ENCODE results near the gene CDKN2B-AS1.

The CDKN2B-AS1 gene

GRCh38 chr9:22146604-22147003 lies 152.0 kb downstream of the CDKN2B-AS1 start (continued):
- TF ChIP-seq ZBTB11 (tag by site-specific recombination; conservative IDR thresholded peaks at IDR 0.05; ENCODE audit: low read depth), result no peak
- TF ChIP-seq ZNF692 (tag by site-specific recombination; IDR thresholded peaks at IDR 0.05), result no peak

GRCh38 chr9:22147813-22148527 lies 153.4 kb downstream of the CDKN2B-AS1 start:
- POLR2A ChIA-PET, result interaction anchor here (1.3 kb wide), 1 partner anchor 14 kb away, joined by 3 read pairs; no protein-coding TSS in a partner anchor
- no peaks in the 10 kb centered on the region for H3K36me3 ChIP-seq (ENCODE audit: control insufficient read depth in 2 of 2, insufficient read depth in 1 of 2, low read length in 2 of 2)
- H3K27ac ChIP-seq (ENCODE audit: extremely low read depth, low read depth, low read length), result no peak overlapping the region
- no peaks in the 10 kb centered on the region for H3K9me3 ChIP-seq (ENCODE audit: control insufficient read depth, insufficient read depth, low read depth, low read length)
- H3K4me3 ChIP-seq (ENCODE audit: low read depth, low read length), result no peak overlapping the region
- no peak for TF ChIP-seq ZXDB (tag by site-specific recombination; IDR thresholded peaks at IDR 0.05)
- TF ChIP-seq SP7 (tag by site-specific recombination; IDR thresholded peaks at IDR 0.05), result peak; percentile 56; the same call in 1 of the 2 replicates
- no peak for TF ChIP-seq ZBTB10 (tag by site-specific recombination; IDR thresholded peaks at IDR 0.05)
- 0 out of 2 replicates have a peak, but pooled peaks have one; percentile 30 for TF ChIP-seq ZNF629 (tag by site-specific recombination; IDR thresholded peaks at IDR 0.05)
- peak; percentile 71 for TF ChIP-seq ZFHX2 (tag by site-specific recombination; conservative IDR thresholded peaks at IDR 0.05)
- peaks cover 2% of the 10 kb centered on the region; the same call in 1 of the 2 replicates for H3K4me1 ChIP-seq (ENCODE audit: control insufficient read depth, insufficient read depth, low read length)
- CTCF ChIA-PET, result interaction anchor here (0.6 to 3.8 kb wide), 8 partner anchors 11 to 334 kb away, joined by 3 to 24 read pairs (median 4); no protein-coding TSS in a partner anchor

- Histone ChIP-seq H3K36me3 (ENCODE audit: control insufficient read depth in 2 of 2, insufficient read depth in 1 of 2, low read length in 2 of 2) (no peaks in the 10 kb centered on the region), H3K4me3 (ENCODE audit: low read depth, low read length) (no peak overlapping the region), H3K9me3 (ENCODE audit: control insufficient read depth, insufficient read depth, low read depth, low read length) (no peaks in the 10 kb centered on the region), H3K27ac (ENCODE audit: extremely low read depth, low read depth, low read length) (no peak overlapping the region), H3K4me1 (ENCODE audit: control insufficient read depth, insufficient read depth, low read length) (peaks cover 2% of the 10 kb centered on the region; the same call in 1 of the 2 replicates)
- CTCF ChIA-PET, result interaction anchor here (1.2 to 3.8 kb wide), 3 partner anchors 29 to 90 kb away, joined by 3 to 24 read pairs (median 3); no protein-coding TSS in a partner anchor
- POLR2A ChIA-PET, result no interaction called here
- TF ChIP-seq ZSCAN30 (tag by site-specific recombination; IDR thresholded peaks at IDR 0.05) (no peak), ZSCAN18 (tag by site-specific recombination; IDR thresholded peaks at IDR 0.05) (no peak), ELK4 (IDR thresholded peaks at IDR 0.05; ENCODE audit: borderline replicate concordance, low read depth, low read length) (no peak), ZNF449 (tag by site-specific recombination; IDR thresholded peaks at IDR 0.05) (no peak), ZNF239 (tag by site-specific recombination; IDR thresholded peaks at IDR 0.05) (no peak), ZNF416 (tag by site-specific recombination; IDR thresholded peaks at IDR 0.05) (no peak), HOXA7 (CRISPR knock-in tag; IDR thresholded peaks at IDR 0.05; ENCODE audit: borderline replicate concordance) (no peak), KLF1 (tag by site-specific recombination; IDR thresholded peaks at IDR 0.05) (no peak), ZNF747 (tag by site-specific recombination; IDR thresholded peaks at IDR 0.05) (no peak)
Observed at GRCh38 chr9:22148528-22148875, 153.9 kb downstream of the CDKN2B-AS1 start.
